ENCODE results near the gene DAP3.
A peak's percentile ranks its signal among the peaks of the same experiment; 100 is the strongest.
"Not testable (repeated sequence)": the region's sequence is repeated elsewhere in the genome, so short reads cannot be mapped to it uniquely, and the experiment has no call there.

DNA sequence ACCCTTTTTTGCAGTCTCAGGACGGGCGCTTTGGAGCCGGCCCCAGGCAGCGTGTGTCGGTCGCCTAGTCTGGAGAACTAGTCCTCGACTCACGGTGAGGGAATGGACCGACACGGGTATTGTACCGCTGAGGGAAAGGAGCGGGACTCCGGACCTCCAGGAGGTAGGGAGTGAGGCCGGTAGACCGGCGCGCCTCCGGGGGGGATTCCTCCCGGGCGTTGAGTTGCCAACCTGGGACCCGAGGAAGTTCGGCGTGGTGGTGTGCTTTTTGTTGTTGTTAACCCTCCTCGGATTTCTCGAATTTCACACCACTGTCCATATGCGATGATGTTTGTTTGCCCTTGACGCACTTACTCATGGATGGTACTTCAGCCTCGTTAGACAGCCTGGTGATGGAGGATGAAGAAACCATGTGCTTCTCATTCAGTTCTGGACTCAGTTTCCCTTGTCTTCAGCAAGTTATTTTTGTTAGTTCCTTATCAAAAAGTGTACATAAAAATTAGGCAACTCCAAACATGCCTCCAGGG lies at the start of gene DAP3:
- TF ChIP-seq POLR2A (IDR thresholded peaks at IDR 0.05), result peak in 1 of 2 donors; percentile 55
- TF ChIP-seq, protein P1, sequence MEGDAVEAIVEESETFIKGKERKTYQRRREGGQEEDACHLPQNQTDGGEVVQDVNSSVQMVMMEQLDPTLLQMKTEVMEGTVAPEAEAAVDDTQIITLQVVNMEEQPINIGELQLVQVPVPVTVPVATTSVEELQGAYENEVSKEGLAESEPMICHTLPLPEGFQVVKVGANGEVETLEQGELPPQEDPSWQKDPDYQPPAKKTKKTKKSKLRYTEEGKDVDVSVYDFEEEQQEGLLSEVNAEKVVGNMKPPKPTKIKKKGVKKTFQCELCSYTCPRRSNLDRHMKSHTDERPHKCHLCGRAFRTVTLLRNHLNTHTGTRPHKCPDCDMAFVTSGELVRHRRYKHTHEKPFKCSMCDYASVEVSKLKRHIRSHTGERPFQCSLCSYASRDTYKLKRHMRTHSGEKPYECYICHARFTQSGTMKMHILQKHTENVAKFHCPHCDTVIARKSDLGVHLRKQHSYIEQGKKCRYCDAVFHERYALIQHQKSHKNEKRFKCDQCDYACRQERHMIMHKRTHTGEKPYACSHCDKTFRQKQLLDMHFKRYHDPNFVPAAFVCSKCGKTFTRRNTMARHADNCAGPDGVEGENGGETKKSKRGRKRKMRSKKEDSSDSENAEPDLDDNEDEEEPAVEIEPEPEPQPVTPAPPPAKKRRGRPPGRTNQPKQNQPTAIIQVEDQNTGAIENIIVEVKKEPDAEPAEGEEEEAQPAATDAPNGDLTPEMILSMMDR (IDR thresholded peaks at IDR 0.05 in 4 of 5, conservative IDR thresholded peaks at IDR 0.05 in 1 of 5), result not testable (repeated sequence)

Data from gastrocnemius medialis (tissue), 4 donors.